B cell (primary cell): ENCODE data around the gene ARPC1A. TPM values are rescaled to one million over a fixed set of nuclear protein-coding genes. Genes with fewer than 3 reads are reported as not detected.
"Not testable (repeated sequence)": the region's sequence is repeated elsewhere in the genome, so short reads cannot be mapped to it uniquely, and the experiment has no call there.

Experiments
- ATAC-seq: fragments of 200-7000 bp; cut with Tn5 transposase; one replicate; pipeline ENCODE4 v1.10.0; 2021; ENCODE audit warnings: low read depth, mild to moderate bottlenecking, moderate number of reproducible peaks, moderate library complexity
- CTCF ChIA-PET: fragments of 350-600 bp; sonication (Branson Sonifier 250); formaldehyde crosslinking; loops from one replicate; lab custom pipeline; 2021; ENCODE audit warnings: antibody characterized with exemption, inconsistent platforms; lab: Charles Lee
- POLR2A ChIA-PET: fragments of 350-600 bp; sonication (Branson Sonifier 250); formaldehyde crosslinking; loops from one replicate; lab custom pipeline; 2021; ENCODE audit warnings: antibody characterized with exemption; lab: Charles Lee
- DNase-seq: peaks from one replicate; pipeline ENCODE4 v3.0.0; 2013
- H2AFZ ChIP-seq: 2 replicates; pipeline ENCODE4 v1.6.1; 2012; ENCODE audit warnings: mild to moderate bottlenecking, low read depth, low read length; ENCODE audit not compliant: insufficient read depth, poor library complexity, severe bottlenecking
- H3K27ac ChIP-seq, 2 donors: 1 replicate in 1 of 2; 2 replicates in 1 of 2; pipeline ENCODE4 v1.5.1; 2012 to 2013; ENCODE audit warnings: low read length in 2 of 2, mild to moderate bottlenecking in 2 of 2, moderate library complexity in 1 of 2
- H3K27me3 ChIP-seq, 4 experiments: fragments of 200-600 bp in 1 of 4; sonication (generic) in 1 of 4; replicated peaks in 1 of 4; 1 replicate in 2 of 4; 2 replicates in 2 of 4; pipeline versions ENCODE4 v1.6.1 to v1.7.0; 2013 to 2016; ENCODE audit warnings: low read length in 3 of 4, mild to moderate bottlenecking in 2 of 4, mixed read lengths in 1 of 4, moderate library complexity in 1 of 4; ENCODE audit not compliant: insufficient read depth in 4 of 4, control insufficient read depth in 3 of 4; ENCODE audit errors: control extremely low read depth in 1 of 4
- H3K36me3 ChIP-seq, 2 experiments: replicated peaks in 1 of 2; 1 replicate in 1 of 2; 2 replicates in 1 of 2; pipeline versions ENCODE4 v1.6.1 to v1.7.1; 2013; ENCODE audit warnings: low read length in 1 of 2; ENCODE audit not compliant: insufficient read depth in 2 of 2, control insufficient read depth in 1 of 2; ENCODE audit errors: control extremely low read depth in 1 of 2, extremely low read depth in 1 of 2
- H3K4me1 ChIP-seq, 2 donors: fragments of 200-600 bp in 1 of 2; sonication (generic) in 1 of 2; 1 replicate in 1 of 2; 2 replicates in 1 of 2; pipeline versions ENCODE4 v1.5.1 to v1.6.1; 2013 to 2017; ENCODE audit warnings: low read length in 2 of 2; ENCODE audit not compliant: control insufficient read depth in 2 of 2, insufficient read depth in 2 of 2
- H3K4me2 ChIP-seq: replicated peaks from 2 replicates; pipeline ENCODE3; 2012; ENCODE audit warnings: mild to moderate bottlenecking, low read depth, low read length; ENCODE audit not compliant: poor library complexity, severe bottlenecking
- H3K4me3 ChIP-seq, 5 experiments: fragments of 200-600 bp in 1 of 5; sonication (generic) in 1 of 5; 1 replicate in 3 of 5; 2 replicates in 2 of 5; pipeline versions ENCODE4 v1.5.1 to v1.7.0; 2011 to 2016; ENCODE audit warnings: low read length in 4 of 5, mild to moderate bottlenecking in 4 of 5, low read depth in 2 of 5, control low read depth in 1 of 5, moderate library complexity in 1 of 5; ENCODE audit not compliant: insufficient read depth in 1 of 5; ENCODE audit errors: control extremely low read depth in 1 of 5, extremely low read depth in 1 of 5
- H3K79me2 ChIP-seq: fragments of 200-600 bp; sonication (generic); one replicate; pipeline ENCODE4 v1.6.0; 2016; ENCODE audit warnings: low read length; ENCODE audit not compliant: control insufficient read depth, insufficient read depth
- H3K9ac ChIP-seq: fragments of 200-600 bp; sonication (generic); 2 replicates; pipeline ENCODE4 v1.6.1; 2017; ENCODE audit warnings: mild to moderate bottlenecking, low read length, moderate library complexity
- H3K9me3 ChIP-seq, 3 donors: one replicate each; pipeline versions ENCODE4 v1.6.1 to v1.7.1; 2013; ENCODE audit warnings: low read length in 2 of 3; ENCODE audit not compliant: control insufficient read depth in 2 of 3, insufficient read depth in 1 of 3; ENCODE audit errors: control extremely low read depth in 1 of 3
- H4K20me1 ChIP-seq: 2 replicates; pipeline ENCODE4 v1.6.0; 2012; ENCODE audit warnings: mild to moderate bottlenecking, low read length; ENCODE audit not compliant: insufficient read depth, control insufficient read depth, poor library complexity, severe bottlenecking
- H3K27ac Mint-ChIP-seq: one replicate; pipeline ENCODE4 v1.8.0; 2021; ENCODE audit warnings: mixed read lengths
- H3K27me3 Mint-ChIP-seq: one replicate; pipeline ENCODE4 v1.8.0; 2021; ENCODE audit warnings: mixed read lengths
- H3K4me1 Mint-ChIP-seq: one replicate; pipeline ENCODE4 v1.8.0; 2021; ENCODE audit warnings: mixed read lengths
- H3K4me3 Mint-ChIP-seq: one replicate; pipeline ENCODE4 v1.8.0; 2021; ENCODE audit warnings: mixed read lengths
- H3K9me3 Mint-ChIP-seq: one replicate; pipeline ENCODE4 v1.8.0; 2022; ENCODE audit warnings: mixed read lengths; ENCODE audit not compliant: insufficient read depth
- EZH2 ChIP-seq: IDR thresholded peaks from 2 replicates; pipeline ENCODE4 v1.6.1; 2012; ENCODE audit warnings: borderline replicate concordance, low read depth, mild to moderate bottlenecking, moderate library complexity, low read length; ENCODE audit not compliant: insufficient read depth, poor library complexity, severe bottlenecking
- WGBS: methylation state at CpG from one replicate; pipeline ENCODE4 v1.1.5; 2013; ENCODE audit warnings: missing lambda C conversion rate; ENCODE audit not compliant: insufficient coverage; 5-methylcytosine and 5-hydroxymethylcytosine counted together
- intact Hi-C: fragments of 100-400 bp; cut with micrococcal nuclease; formaldehyde crosslinking; loops from one replicate; pipeline ENCODE4 v1.10.0; 2022
- polyA plus RNA-seq: library from polyadenylated mRNA; depleted of rRNA; stranded (reverse); fragments of >200 nt; gene quantifications from 2 replicates; pipeline ENCODE4 v1.2.3, GENCODE V29; 2012
- total RNA-seq, 2 donors: library from RNA; stranded (reverse); fragments of 120-200 nt in 1 of 2; gene quantifications; 1 replicate in 1 of 2; 2 replicates in 1 of 2; pipeline versions ENCODE4 v1.2.3 to v1.2.4, GENCODE V29; 2013 to 2022
- TF ChIP-seq, protein P1 (sequence below): fragments of 200-600 bp; IDR thresholded peaks from one replicate; pipeline ENCODE4 v1.8.0; 2022; ENCODE audit warnings: antibody characterized with exemption, mild to moderate bottlenecking

ARPC1A gene
- total and polyA plus RNA-seq, 2 donors (not counting 1 experiment from before 2014, with no cell fraction given): 41.7 to 45.5 TPM

DNA sequence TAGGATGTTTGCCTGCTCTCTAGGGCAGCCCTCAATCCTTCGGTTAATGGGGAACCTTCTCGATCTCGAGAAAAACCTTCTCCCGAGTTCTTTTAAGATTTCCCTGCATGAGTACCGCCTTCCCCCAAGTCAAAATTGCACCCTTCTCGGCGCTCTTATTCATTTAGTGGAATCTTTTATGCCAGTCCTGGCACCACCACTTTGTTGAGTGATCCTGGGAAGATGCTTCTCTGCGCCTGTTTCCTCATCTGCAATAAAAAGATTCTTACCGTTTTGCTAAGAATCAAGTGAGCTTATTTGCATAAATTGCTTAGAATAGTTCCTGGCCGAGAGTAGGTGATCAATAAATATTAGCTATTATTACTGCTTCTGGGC lies 697 bp downstream of the ARPC1A start:
- peaks cover 42% of the 10 kb centered on the region for H3K4me1 Mint-ChIP-seq
- Histone ChIP-seq H3K27ac (peak overlapping the region in 1 of 2 donors; percentile 80), H2AFZ (peak overlapping the region; percentile 98), H3K27me3 (no peaks in the 10 kb centered on the region), H3K79me2 (peaks cover 65% of the 10 kb centered on the region), H3K4me2 (peak overlapping the region; percentile 99), H3K9me3 (peaks cover 0 to under 1% (median 0%) of the 10 kb centered on the region in 3 donors), H3K4me1 (peaks cover 22 to 28% of the 10 kb centered on the region in 2 donors), H3K36me3 (no peaks in the 10 kb centered on the region), H3K9ac (peak overlapping the region; percentile 81), H4K20me1 (peaks cover 49% of the 10 kb centered on the region), H3K4me3 (peak overlapping the region; percentile 88 to 99 (median 91))
- CTCF ChIA-PET: no interaction called here
- peak overlapping the region; percentile 92 for H3K27ac Mint-ChIP-seq
- POLR2A ChIA-PET: no interaction called here
- ATAC-seq (no peak), DNase-seq (no peak)
- TF ChIP-seq, protein P1, sequence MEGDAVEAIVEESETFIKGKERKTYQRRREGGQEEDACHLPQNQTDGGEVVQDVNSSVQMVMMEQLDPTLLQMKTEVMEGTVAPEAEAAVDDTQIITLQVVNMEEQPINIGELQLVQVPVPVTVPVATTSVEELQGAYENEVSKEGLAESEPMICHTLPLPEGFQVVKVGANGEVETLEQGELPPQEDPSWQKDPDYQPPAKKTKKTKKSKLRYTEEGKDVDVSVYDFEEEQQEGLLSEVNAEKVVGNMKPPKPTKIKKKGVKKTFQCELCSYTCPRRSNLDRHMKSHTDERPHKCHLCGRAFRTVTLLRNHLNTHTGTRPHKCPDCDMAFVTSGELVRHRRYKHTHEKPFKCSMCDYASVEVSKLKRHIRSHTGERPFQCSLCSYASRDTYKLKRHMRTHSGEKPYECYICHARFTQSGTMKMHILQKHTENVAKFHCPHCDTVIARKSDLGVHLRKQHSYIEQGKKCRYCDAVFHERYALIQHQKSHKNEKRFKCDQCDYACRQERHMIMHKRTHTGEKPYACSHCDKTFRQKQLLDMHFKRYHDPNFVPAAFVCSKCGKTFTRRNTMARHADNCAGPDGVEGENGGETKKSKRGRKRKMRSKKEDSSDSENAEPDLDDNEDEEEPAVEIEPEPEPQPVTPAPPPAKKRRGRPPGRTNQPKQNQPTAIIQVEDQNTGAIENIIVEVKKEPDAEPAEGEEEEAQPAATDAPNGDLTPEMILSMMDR: no peak
- no peak for TF ChIP-seq EZH2
- WGBS: 0% methylated on average over 7 of the region's 10 CpGs
- H3K4me3 Mint-ChIP-seq: peak overlapping the region; percentile 85
- intact Hi-C loops: loop anchor here (5.0 kb wide), 1 partner anchor 291 kb away; the partner anchor contains the start of gene ZSCAN25
- H3K27me3 Mint-ChIP-seq: no peaks in the 10 kb centered on the region
- H3K9me3 Mint-ChIP-seq: no peaks in the 10 kb centered on the region

DNA sequence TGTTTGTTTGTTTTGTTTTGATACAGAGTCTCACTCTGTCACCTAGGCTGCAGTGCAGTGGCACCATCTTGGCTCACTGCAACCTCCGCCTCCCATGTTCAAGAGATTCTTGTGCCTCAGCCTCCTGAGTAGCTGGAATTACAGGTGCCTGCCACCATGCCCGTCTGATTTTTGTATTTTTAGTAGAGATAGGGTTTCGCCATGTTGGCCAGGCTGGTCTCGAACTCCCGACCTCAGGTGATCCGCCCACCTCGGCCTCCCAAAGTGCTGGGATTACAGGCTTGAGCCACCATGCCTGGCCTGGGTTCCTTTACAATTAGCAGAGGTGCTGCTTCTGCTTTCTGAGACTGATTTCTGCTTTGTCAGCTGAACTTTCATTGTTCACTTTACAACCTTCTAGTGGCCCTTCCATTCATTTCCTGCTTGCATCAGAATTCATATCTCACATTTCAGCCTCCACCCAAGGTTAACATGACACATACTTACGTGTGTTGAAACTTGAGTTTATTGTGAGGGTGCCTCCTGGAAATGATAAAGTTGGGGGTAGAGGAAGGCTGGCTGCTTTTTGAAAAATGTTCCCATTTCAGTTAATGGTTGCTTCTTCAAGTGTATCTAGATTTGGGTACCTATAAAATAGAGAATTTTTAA lies 4.7 kb downstream of the ARPC1A start:
- intact Hi-C loops, H3K4me2 ChIP-seq, H3K9me3 Mint-ChIP-seq, ATAC-seq, H3K4me3 ChIP-seq, H3K27me3 ChIP-seq, H3K4me3 Mint-ChIP-seq, DNase-seq, H3K27me3 Mint-ChIP-seq, H3K9ac ChIP-seq, CTCF ChIA-PET, H3K27ac ChIP-seq, H3K27ac Mint-ChIP-seq, H2AFZ ChIP-seq, H3K9me3 ChIP-seq: not testable (repeated sequence)
- POLR2A ChIA-PET: interaction anchor here (0.7 kb wide), 1 partner anchor 747 kb away, joined by 3 read pairs; no protein-coding TSS in a partner anchor
- peaks cover 3 to 11% of the 10 kb centered on the region in 2 experiments for H3K36me3 ChIP-seq
- WGBS: 71% methylated on average over 6 of the region's 8 CpGs
- peaks cover 52% of the 10 kb centered on the region for H3K4me1 Mint-ChIP-seq
- peaks cover 15 to 20% of the 10 kb centered on the region in 2 donors for H3K4me1 ChIP-seq
- H4K20me1 ChIP-seq: peaks cover 73% of the 10 kb centered on the region
- peaks cover 95% of the 10 kb centered on the region for H3K79me2 ChIP-seq
